Upper lobe of left lung (tissue), 6 donors: ENCODE results near the gene ADAMTS2. TPM values are rescaled to one million over a fixed set of nuclear protein-coding genes. Genes with fewer than 3 reads are reported as not detected.
A peak's percentile ranks its signal among the peaks of the same experiment; 100 is the strongest.

Experiments used
- ATAC-seq, 2 donors: fragments of 200-7000 bp; cut with Tn5 transposase; one replicate each; pipeline ENCODE4 v1.9.1; 2022; ENCODE audit warnings: mild to moderate bottlenecking in 2 of 2, moderate library complexity in 2 of 2; ENCODE audit not compliant: low FRiP score in 2 of 2
- DNase-seq, 2 donors: peaks; one replicate each; pipeline ENCODE4 v3.0.0-alpha.2; 2019 to 2020
- H3K27ac ChIP-seq, 4 donors: fragments of 200-600 bp; sonication (generic); one replicate each; pipeline ENCODE4 v1.5.1; 2016 to 2019
- H3K27me3 ChIP-seq, 4 donors: fragments of 200-600 bp; sonication (generic); one replicate each; pipeline ENCODE4 v1.5.1; 2017 to 2019
- H3K36me3 ChIP-seq, 4 donors: fragments of 200-600 bp; sonication (generic); one replicate each; pipeline ENCODE4 v1.5.1; 2016 to 2019
- H3K4me1 ChIP-seq, 4 donors: fragments of 200-600 bp; sonication (generic); one replicate each; pipeline ENCODE4 v1.5.1; 2018 to 2019
- H3K4me3 ChIP-seq, 4 donors: fragments of 200-600 bp; sonication (generic); one replicate each; pipeline ENCODE4 v1.5.1; 2017 to 2019; ENCODE audit warnings: mild to moderate bottlenecking in 2 of 4, moderate library complexity in 1 of 4
- H3K9me3 ChIP-seq, 4 donors: fragments of 200-600 bp; sonication (generic); one replicate each; pipeline ENCODE4 v1.5.1; 2018 to 2019
- CTCF ChIP-seq, 6 experiments: fragments of 450-650 bp in 4 of 6; fragments of 200-600 bp in 2 of 6; sonication (generic) in 2 of 6; IDR thresholded peaks; one replicate each; pipeline ENCODE4 v1.5.1; 2016 to 2019; ENCODE audit warnings: antibody characterized with exemption in 6 of 6
- EP300 ChIP-seq, 4 donors: sonication (generic); formaldehyde crosslinking; IDR thresholded peaks; one replicate each; pipeline ENCODE4 v1.5.1; 2017; ENCODE audit warnings: antibody characterized with exemption in 4 of 4, control low read depth in 2 of 4
- POLR2A ChIP-seq, 4 donors: fragments of 450-650 bp; IDR thresholded peaks; one replicate each; pipeline ENCODE4 v1.5.1; 2016 to 2017; ENCODE audit warnings: antibody characterized with exemption in 4 of 4, mild to moderate bottlenecking in 2 of 4
- POLR2AphosphoS5 ChIP-seq, 2 donors: sonication (generic); formaldehyde crosslinking; IDR thresholded peaks; one replicate each; pipeline ENCODE4 v1.5.1; 2017; ENCODE audit warnings: antibody characterized with exemption in 2 of 2
- WGBS, 2 donors: methylation state at CpG; one replicate each; pipeline ENCODE4 v1.1.5; 2017 to 2018; 5-methylcytosine and 5-hydroxymethylcytosine counted together
- total RNA-seq, 6 donors: library from RNA; depleted of rRNA in 4 of 6; stranded (reverse); fragments of >200 nt in 4 of 6; gene quantifications; one replicate each; pipeline versions ENCODE4 v1.1.0 to v1.2.1, GENCODE V29; 2016 to 2021
- donor health status: DM: no; HTN: no; CAD: no; lungs with moderate emphysema.
- donor health status: DM: no; HTN: yes; CAD: no; lungs with severe emphysema.

Gene ADAMTS2
- total RNA-seq, 6 donors from 2014 or later = 10.0 to 114 (median 25.7) TPM

- WGBS, 2 donors = 74 to 79% methylated on average over 6 to 13 of the region's 13 CpGs
- ATAC-seq (no peak), DNase-seq (peak in 1 of 2 donors; percentile 17)
- H3K9me3 ChIP-seq = no peaks in the 10 kb centered on the region
- no peak overlapping the region for H3K4me3 ChIP-seq
- H3K4me1 ChIP-seq = peaks cover 12 to 26% (median 23%) of the 10 kb centered on the region in 4 donors
- peak overlapping the region; percentile 60 to 76 (median 70) for H3K27ac ChIP-seq
- H3K27me3 ChIP-seq = no peaks in the 10 kb centered on the region
- no peaks in the 10 kb centered on the region for H3K36me3 ChIP-seq
- TF ChIP-seq POLR2AphosphoS5 (IDR thresholded peaks at IDR 0.05) (no peak), POLR2A (IDR thresholded peaks at IDR 0.05) (no peak), EP300 (IDR thresholded peaks at IDR 0.05) (no peak), CTCF (IDR thresholded peaks at IDR 0.05) (no peak)
These were observed 78.8 kb downstream of the ADAMTS2 start for GRCh38 chr5:179266291-179267070.

DNA sequence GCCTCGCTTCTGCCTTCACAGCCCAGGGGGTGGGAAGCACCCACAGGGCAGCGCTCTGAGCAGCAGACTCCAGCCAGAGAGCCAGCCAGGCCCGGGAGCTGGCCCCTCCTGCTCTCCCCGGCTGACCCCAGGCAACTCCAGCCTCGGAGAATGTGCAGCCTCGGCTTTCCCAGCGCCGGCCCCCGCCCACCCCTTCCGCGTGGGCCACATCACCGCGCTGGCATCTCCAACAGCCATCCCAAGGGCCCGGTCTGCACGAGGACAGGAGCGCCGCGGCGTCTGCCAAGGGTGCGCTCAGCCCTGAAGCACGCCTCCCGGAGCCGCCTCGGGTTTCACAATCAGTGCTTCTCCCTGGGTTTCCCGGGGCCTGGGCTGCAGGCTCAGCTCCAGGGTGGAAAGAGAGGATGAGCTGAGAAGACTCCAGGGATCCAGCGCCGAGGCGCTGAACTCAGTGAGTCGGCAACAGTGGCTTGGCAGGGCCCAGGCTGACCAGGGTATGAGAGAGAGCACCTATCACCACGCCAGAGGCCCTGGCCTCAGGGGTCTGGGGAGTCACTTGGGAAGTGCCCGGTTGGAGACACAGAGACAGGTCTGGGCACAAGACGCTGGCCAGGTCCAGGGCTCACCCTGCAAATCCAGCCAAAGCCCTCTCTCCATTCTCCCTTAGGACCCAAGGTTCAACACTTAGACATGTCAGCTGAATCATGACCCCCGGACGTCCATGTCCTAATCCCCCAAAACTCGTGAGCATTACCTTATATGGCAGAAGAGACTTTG is 79.6 kb downstream of the ADAMTS2 start:
- peak; percentile 74 to 95 for DNase-seq
- no peak overlapping the region for H3K4me3 ChIP-seq
- no peaks in the 10 kb centered on the region for H3K9me3 ChIP-seq
- no peaks in the 10 kb centered on the region for H3K27me3 ChIP-seq
- H3K27ac ChIP-seq = peak overlapping the region; percentile 60 to 76 (median 70)
- H3K36me3 ChIP-seq = no peaks in the 10 kb centered on the region
- H3K4me1 ChIP-seq = peaks cover 10 to 20% (median 18%) of the 10 kb centered on the region in 4 donors
- TF ChIP-seq CTCF (IDR thresholded peaks at IDR 0.05) (no peak), POLR2AphosphoS5 (IDR thresholded peaks at IDR 0.05) (peak; percentile 72 to 80), EP300 (IDR thresholded peaks at IDR 0.05) (peak in 2 of 4 donors; percentile 22 to 64), POLR2A (IDR thresholded peaks at IDR 0.05) (no peak)
- ATAC-seq = peak; percentile 74 to 91
- 31 to 72% methylated on average over 3 to 24 of the region's 35 CpGs for WGBS, 2 donors

- peaks cover 10 to 18% (median 14%) of the 10 kb centered on the region in 4 donors for H3K4me1 ChIP-seq
- TF ChIP-seq CTCF (IDR thresholded peaks at IDR 0.05) = no peak
- no peak for TF ChIP-seq EP300 (IDR thresholded peaks at IDR 0.05)
- TF ChIP-seq POLR2A (IDR thresholded peaks at IDR 0.05) = no peak
- no peak for TF ChIP-seq POLR2AphosphoS5 (IDR thresholded peaks at IDR 0.05)
- DNase-seq (peak; percentile 16 to 59), ATAC-seq (no peak)
- H3K27me3 ChIP-seq = no peaks in the 10 kb centered on the region
- WGBS, 2 donors = 36 to 40% methylated on average over 1 to 15 of the region's 24 CpGs
- H3K27ac ChIP-seq = peak overlapping the region in 3 of 4 donors; percentile 35 to 69 (median 39)
- H3K4me3 ChIP-seq = no peak overlapping the region
- H3K9me3 ChIP-seq = no peaks in the 10 kb centered on the region
- H3K36me3 ChIP-seq = no peaks in the 10 kb centered on the region
These were observed 80.3 kb downstream of the ADAMTS2 start for GRCh38 chr5:179264783-179265513.

DNA sequence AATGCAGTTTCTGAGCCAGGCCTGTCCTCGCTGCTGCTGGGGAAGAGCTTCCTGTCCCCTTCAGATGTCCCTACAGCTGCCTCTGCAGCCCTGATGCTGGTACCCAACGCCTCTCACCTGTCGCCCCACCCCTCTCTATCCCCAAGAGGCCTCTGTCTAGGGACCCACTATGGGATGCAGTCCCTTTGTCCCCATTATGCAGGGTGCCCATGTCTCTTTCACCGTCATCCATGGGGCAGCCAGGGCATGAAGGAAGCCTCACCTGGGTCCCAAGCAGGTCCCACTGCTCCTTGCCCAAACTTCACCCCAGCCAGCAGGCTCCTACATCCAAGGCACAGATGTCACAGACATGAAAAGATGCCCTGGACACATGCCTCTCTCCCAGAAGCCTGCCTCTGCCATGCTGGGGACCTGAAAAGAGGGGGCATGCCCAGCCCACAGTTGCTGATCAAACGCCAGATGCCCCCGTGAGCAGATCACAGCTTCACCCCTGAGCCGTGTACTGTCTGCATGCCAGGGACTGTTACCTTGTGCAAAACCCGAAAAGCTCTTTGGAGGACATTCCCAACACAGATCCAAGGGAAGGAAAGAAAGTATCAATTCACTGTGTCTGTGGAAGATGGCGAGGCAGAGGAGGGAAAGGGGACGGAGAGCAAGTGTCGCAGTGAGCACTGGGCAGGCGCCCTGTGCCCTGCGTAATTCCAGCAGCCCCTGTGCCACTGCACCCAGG is 81.0 kb downstream of the ADAMTS2 start:
- WGBS, 2 donors = 83 to 86% methylated on average over 13 of the region's 13 CpGs
- ATAC-seq = no peak
- Histone ChIP-seq H3K27ac (no peak overlapping the region), H3K27me3 (no peaks in the 10 kb centered on the region), H3K4me3 (no peak overlapping the region), H3K4me1 (peaks cover 10 to 20% (median 15%) of the 10 kb centered on the region in 4 donors), H3K9me3 (no peaks in the 10 kb centered on the region), H3K36me3 (no peaks in the 10 kb centered on the region)
- TF ChIP-seq EP300 (IDR thresholded peaks at IDR 0.05) (no peak), CTCF (IDR thresholded peaks at IDR 0.05) (no peak), POLR2AphosphoS5 (IDR thresholded peaks at IDR 0.05) (no peak), POLR2A (IDR thresholded peaks at IDR 0.05) (no peak)
- peak in 1 of 2 donors; percentile 17 for DNase-seq
